A549 treated with RU486 at 1 μM for 4 hours (cell line): ENCODE measurements around the gene LCE2C. TPM values are rescaled to one million over a fixed set of nuclear protein-coding genes. Genes with fewer than 3 reads are reported as not detected.

Source experiments
- total RNA-seq: library from RNA; stranded (reverse); fragments of 200-300 nt; extraction: Qiagen RNA extraction; gene quantifications from 5 replicates; pipeline ENCODE4 v1.2.3, GENCODE V29; 2022; ENCODE audit warnings: low read depth

LCE2C gene, protein sequence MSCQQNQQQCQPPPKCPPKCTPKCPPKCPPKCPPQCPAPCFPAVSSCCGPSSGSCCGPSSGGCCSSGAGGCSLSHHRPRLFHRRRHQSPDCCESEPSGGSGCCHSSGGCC
- not detected in 5 replicates for total RNA-seq

DNA sequence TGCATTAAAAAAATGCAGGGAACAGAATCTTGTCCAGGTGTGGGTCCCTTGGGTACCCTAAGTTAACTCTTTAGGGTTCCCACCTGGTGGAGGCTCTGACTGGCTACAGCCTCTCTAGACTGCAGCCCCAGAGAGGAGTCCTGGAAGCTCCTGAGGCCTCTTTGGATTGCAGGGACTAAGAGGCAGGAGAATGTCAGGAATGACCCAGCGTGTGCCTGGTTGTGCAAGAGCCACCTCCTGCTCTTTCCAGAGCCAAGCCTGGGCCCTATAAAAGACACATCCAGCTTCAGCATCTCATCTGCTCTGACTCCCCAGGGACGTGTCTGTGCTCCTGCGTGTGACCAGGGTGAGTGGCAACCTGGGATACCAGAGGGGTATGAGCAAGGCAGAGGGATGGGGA, at the start of gene LCE2C:
LCE2C (plus strand) TSS at position 297 of the 400 bp plus-strand sequence. CDS start 737 bp downstream, outside the sequence.

DNA sequence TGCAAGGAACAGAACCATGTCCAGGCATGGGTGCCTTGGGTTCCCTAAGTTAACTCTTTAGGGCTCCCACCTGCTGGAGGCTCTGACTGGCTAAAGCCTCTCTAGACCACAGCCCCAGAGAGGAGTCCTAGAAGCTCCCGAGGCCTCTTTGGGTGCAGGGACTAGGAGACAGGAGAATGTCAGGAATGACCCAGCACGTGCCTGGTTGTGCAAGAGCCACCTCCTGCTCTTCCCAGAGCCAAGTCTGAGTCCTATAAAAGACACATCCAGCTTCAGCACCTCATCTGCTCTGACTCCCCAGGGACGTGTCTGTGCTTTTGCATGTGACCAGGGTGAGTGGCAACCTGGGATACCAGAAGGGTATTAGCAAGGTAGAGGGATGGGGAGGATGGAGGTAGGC, 12.0 kb upstream of the LCE2C start, which contains the start of gene LCE2D:
LCE2D (plus strand) TSS at position 283 of the 400 bp plus-strand sequence. CDS start 726 bp downstream, outside the sequence.

DNA sequence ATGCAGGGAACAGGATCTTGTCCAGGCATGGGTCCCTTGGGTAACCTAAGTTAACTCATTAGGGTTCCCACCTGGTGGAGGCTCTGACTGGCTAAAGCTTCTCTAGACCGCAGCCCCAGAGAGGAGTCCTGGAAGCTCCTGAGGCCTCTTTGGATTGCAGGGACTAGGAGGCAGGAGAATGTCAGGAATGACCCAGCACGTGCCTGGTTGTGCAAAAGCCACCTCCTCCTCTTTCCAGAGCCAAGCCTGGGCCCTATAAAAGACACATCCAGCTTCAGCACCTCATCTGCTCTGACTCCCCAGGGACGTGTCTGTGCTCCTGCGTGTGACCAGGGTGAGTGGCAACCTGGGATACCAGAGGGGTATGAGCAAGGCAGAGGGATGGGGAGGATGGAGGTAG, 10.7 kb downstream of the LCE2C start, which contains the start of gene LCE2B:
LCE2B (plus strand) TSS at position 301 of the 400 bp plus-strand sequence. CDS start 721 bp downstream, outside the sequence.

DNA sequence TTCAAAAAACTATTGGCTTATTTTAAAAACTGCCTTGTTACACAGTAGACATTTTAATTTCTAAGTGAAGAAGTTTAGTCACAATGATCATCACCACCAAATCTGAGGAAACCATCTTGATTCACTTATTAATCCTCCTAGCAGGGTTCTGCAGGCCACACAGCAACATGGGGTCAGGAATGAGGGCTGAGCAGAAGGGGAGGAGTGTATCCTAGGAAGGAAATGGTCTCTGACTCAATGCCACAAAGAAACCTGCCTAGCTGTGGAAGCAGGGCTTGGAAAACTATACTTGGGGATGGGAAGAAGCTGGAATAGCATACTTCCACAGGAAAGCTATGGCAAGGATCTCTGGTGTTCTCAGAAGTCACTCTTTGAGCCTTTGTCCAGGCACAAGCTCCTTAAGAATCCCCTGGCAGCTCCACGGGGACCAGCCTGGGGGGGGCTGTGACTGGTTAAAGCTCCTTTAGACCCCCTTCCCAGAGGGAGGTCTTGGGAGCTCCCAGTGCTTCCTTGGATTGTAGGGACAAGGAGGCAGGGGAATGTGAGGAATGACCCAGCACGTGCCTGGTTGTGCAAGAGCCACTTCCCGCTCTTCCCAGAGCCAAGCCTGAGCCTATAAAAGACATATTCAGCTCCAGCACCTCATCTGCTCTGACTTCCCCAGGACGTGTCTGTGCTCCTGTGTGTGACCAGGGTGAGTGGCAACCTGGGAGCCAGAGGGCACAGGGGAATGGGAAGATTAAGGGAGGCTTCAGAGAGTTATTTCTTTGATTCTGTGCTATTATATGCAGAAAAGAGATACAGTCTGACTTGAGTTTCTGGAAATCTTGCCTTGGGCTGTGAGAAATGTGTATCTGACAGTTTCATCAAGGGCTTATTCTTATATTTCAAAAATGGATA, 22.9 kb downstream of the LCE2C start, which contains the start of gene LCE2A:
LCE2A (plus strand) TSS at position 645 of the 900 bp plus-strand sequence. CDS start 557 bp downstream, outside the sequence.

DNA sequence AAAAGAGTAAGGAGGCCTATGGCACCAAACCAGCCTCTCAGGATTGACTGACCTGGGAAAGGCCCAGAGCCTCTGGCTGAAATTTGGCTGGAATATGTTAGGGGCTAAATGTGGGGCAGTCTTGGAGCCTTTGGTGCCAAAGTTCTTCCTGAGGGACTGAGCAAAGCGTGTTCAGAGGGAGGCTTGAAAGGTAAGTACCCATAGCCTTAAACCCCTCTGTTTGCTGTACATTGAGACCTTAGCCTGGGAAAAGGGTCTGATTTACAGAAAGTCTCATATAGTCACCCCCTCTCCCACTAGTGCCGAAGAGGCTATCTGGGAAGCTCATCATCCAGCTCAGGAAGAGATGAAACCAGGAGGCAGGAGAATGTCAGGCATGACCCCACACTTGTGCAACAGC, 32.8 kb downstream of the LCE2C start, which contains the start of gene LCE4A:
LCE4A (plus strand) TSS at position 301 of the 400 bp plus-strand sequence. CDS start 916 bp downstream, outside the sequence.

Other genes with a start within 250 kb of the LCE2C start
- not detected in 5 replicates for gene LCE5A, start 164.5 kb upstream of the LCE2C start, total RNA-seq
- gene CRCT1, start 160.8 kb upstream of the LCE2C start, total RNA-seq, result 0.45 to 0.51 TPM in 2 of 5 replicates, not detected in the others
- 0.30 TPM in 1 of 5 replicates, not detected in the others for gene LCE3E, start 108.5 kb upstream of the LCE2C start, total RNA-seq
- gene LCE3D, start 94.8 kb upstream of the LCE2C start, total RNA-seq, result 0.96 to 1.3 TPM (median 0.97 TPM) in 3 of 5 replicates, not detected in the others
- not detected in 5 replicates for gene LCE3C, start 75.0 kb upstream of the LCE2C start, total RNA-seq
- gene LCE3B, start 61.5 kb upstream of the LCE2C start, total RNA-seq, result not detected in 5 replicates
- gene LCE3A, start 52.2 kb upstream of the LCE2C start, total RNA-seq, result not detected in 5 replicates
- not detected in 5 replicates for gene LCE2D, start 11.9 kb upstream of the LCE2C start, total RNA-seq
- not detected in 5 replicates for gene LCE2B, start 10.8 kb downstream of the LCE2C start, total RNA-seq
- not detected in 5 replicates for gene LCE2A, start 23.1 kb downstream of the LCE2C start, total RNA-seq
- not detected in 5 replicates for gene LCE4A, start 32.9 kb downstream of the LCE2C start, total RNA-seq
- gene KPRP, start 82.7 kb downstream of the LCE2C start, total RNA-seq, result not detected in 5 replicates
- not detected in 5 replicates for gene LCE1F, start 99.9 kb downstream of the LCE2C start, total RNA-seq
- 0.14 TPM in 1 of 5 replicates, not detected in the others for gene LCE1E, start 111.0 kb downstream of the LCE2C start, total RNA-seq
- gene LCE1D, start 121.4 kb downstream of the LCE2C start, total RNA-seq, result not detected in 5 replicates
- not detected in 5 replicates for gene LCE1C, start 131.4 kb downstream of the LCE2C start, total RNA-seq
- gene LCE1B, start 136.7 kb downstream of the LCE2C start, total RNA-seq, result not detected in 5 replicates
- gene LCE1A, start 152.2 kb downstream of the LCE2C start, total RNA-seq, result not detected in 5 replicates
- gene LCE6A, start 167.6 kb downstream of the LCE2C start, total RNA-seq, result not detected in 5 replicates
- not detected in 5 replicates for gene LCE7A, start 184.7 kb downstream of the LCE2C start, total RNA-seq
- gene SMCP, start 203.0 kb downstream of the LCE2C start, total RNA-seq, result not detected in 5 replicates
- 0.08 TPM in 1 of 5 replicates, not detected in the others for gene IVL, start 233.3 kb downstream of the LCE2C start, total RNA-seq